Adipocyte (in vitro differentiated cells): ENCODE results near the gene TNXB.

ENCODE experiments used
- DNase-seq: peaks from one replicate; pipeline ENCODE4 v3.0.0-alpha.2; 2015; ENCODE audit warnings: low read depth
- H3K27me3 ChIP-seq: replicated peaks from 2 replicates; pipeline ENCODE4 v1.7.0; 2013; ENCODE audit warnings: mild to moderate bottlenecking, low read length, moderate library complexity; ENCODE audit not compliant: control insufficient read depth, insufficient read depth
- H3K36me3 ChIP-seq: 2 replicates; pipeline ENCODE4 v1.7.0; 2013; ENCODE audit warnings: low read length, mild to moderate bottlenecking, moderate library complexity; ENCODE audit not compliant: control insufficient read depth, insufficient read depth, severe bottlenecking
- H3K4me1 ChIP-seq: 2 replicates; pipeline ENCODE4 v1.7.0; 2013; ENCODE audit warnings: mild to moderate bottlenecking, low read length, moderate library complexity; ENCODE audit not compliant: control insufficient read depth, insufficient read depth
- H3K4me3 ChIP-seq: 2 replicates; pipeline ENCODE4 v1.7.0; 2013; ENCODE audit warnings: mild to moderate bottlenecking, low read length, moderate library complexity
- H3K9ac ChIP-seq: 2 replicates; pipeline ENCODE4 v1.7.0; 2013; ENCODE audit warnings: mild to moderate bottlenecking, low read length, moderate library complexity
- H3K9me3 ChIP-seq: 2 replicates; pipeline ENCODE4 v1.7.0; 2013; ENCODE audit warnings: mild to moderate bottlenecking, low read length, moderate library complexity; ENCODE audit not compliant: control insufficient read depth

The TNXB gene

GRCh38 chr6:32109114-32109764 lies at the start of gene TNXB:
Gene TNXB, minus strand, starts transcription at chr6:32109338. Its CDS starts 11,140 bp downstream, at chr6:32098198.
- Histone ChIP-seq H3K36me3 (no peaks in the 10 kb centered on the region), H3K4me3 (peak within 1 kb of the TSS; percentile 77), H3K27me3 (no peaks in the 10 kb centered on the region), H3K9ac (peak within 1 kb of the TSS; percentile 84), H3K9me3 (no peaks in the 10 kb centered on the region), H3K4me1 (peaks cover 72% of the 10 kb centered on the region)
- DNase-seq: no peak

GRCh38 chr6:32158052-32158451 lies 48.9 kb upstream of the TNXB start:
- peaks cover 21% of the 10 kb centered on the region for H3K36me3 ChIP-seq
- no peak overlapping the region for H3K9ac ChIP-seq
- DNase-seq: no peak
- no peaks in the 10 kb centered on the region for H3K27me3 ChIP-seq
- H3K4me1 ChIP-seq: peaks cover 17% of the 10 kb centered on the region
- H3K9me3 ChIP-seq: no peaks in the 10 kb centered on the region
- H3K4me3 ChIP-seq: no peak overlapping the region

- Histone ChIP-seq H3K9me3 (no peaks in the 10 kb centered on the region), H3K36me3 (peaks cover 21% of the 10 kb centered on the region), H3K9ac (no peak overlapping the region), H3K4me3 (no peak overlapping the region), H3K27me3 (no peaks in the 10 kb centered on the region), H3K4me1 (peaks cover 28% of the 10 kb centered on the region)
- no peak for DNase-seq
Observed at GRCh38 chr6:32156891-32157290, 47.8 kb upstream of the TNXB start.

GRCh38 chr6:32154514-32155161 lies 45.5 kb upstream of the TNXB start:
- peak overlapping the region; percentile 88 for H3K9ac ChIP-seq
- peak; percentile 82 for DNase-seq
- peak overlapping the region; percentile 90 for H3K4me3 ChIP-seq
- H3K36me3 ChIP-seq: peaks cover 21% of the 10 kb centered on the region
- H3K4me1 ChIP-seq: peaks cover 28% of the 10 kb centered on the region
- H3K9me3 ChIP-seq: no peaks in the 10 kb centered on the region
- H3K27me3 ChIP-seq: peaks cover 6% of the 10 kb centered on the region

- Histone ChIP-seq H3K4me3 (peak within 1 kb of the TSS; percentile 90), H3K27me3 (peaks cover 6% of the 10 kb centered on the region), H3K9ac (peak within 1 kb of the TSS; percentile 88), H3K4me1 (peaks cover 28% of the 10 kb centered on the region), H3K9me3 (no peaks in the 10 kb centered on the region), H3K36me3 (peaks cover 20% of the 10 kb centered on the region)
- DNase-seq: peak; percentile 96
Observed at GRCh38 chr6:32153564-32154513, 44.7 kb upstream of the TNXB start, which contains the start of gene PPT2. Gene PPT2, plus strand, starts transcription at chr6:32154141. Its CDS starts 454 bp downstream, at chr6:32154595.

- Histone ChIP-seq H3K9ac (peak overlapping the region; percentile 88), H3K9me3 (no peaks in the 10 kb centered on the region), H3K4me1 (peaks cover 28% of the 10 kb centered on the region), H3K36me3 (peaks cover 11% of the 10 kb centered on the region), H3K4me3 (peak overlapping the region; percentile 90), H3K27me3 (peaks cover 6% of the 10 kb centered on the region)
- DNase-seq: peak; percentile 76
Observed at GRCh38 chr6:32152769-32153563, 43.8 kb upstream of the TNXB start.

- Histone ChIP-seq H3K9me3 (no peaks in the 10 kb centered on the region), H3K9ac (peak within 1 kb of the TSS; percentile 88), H3K4me3 (peak within 1 kb of the TSS; percentile 90), H3K36me3 (peaks cover 2% of the 10 kb centered on the region), H3K4me1 (peaks cover 28% of the 10 kb centered on the region), H3K27me3 (peaks cover 6% of the 10 kb centered on the region)
- DNase-seq: peak; percentile 44
Observed at GRCh38 chr6:32151863-32152768, 43.0 kb upstream of the TNXB start, which contains the start of gene PRRT1. Gene PRRT1, minus strand, starts transcription at chr6:32151939. Its CDS starts 112 bp downstream, at chr6:32151827.

GRCh38 chr6:32151181-32151862 lies 42.2 kb upstream of the TNXB start:
- Histone ChIP-seq H3K4me1 (peaks cover 28% of the 10 kb centered on the region), H3K36me3 (no peaks in the 10 kb centered on the region), H3K4me3 (no peak overlapping the region), H3K9me3 (no peaks in the 10 kb centered on the region), H3K9ac (no peak overlapping the region), H3K27me3 (peaks cover 6% of the 10 kb centered on the region)
- DNase-seq: no peak

- H3K4me1 ChIP-seq: peaks cover 23% of the 10 kb centered on the region
- no peaks in the 10 kb centered on the region for H3K9me3 ChIP-seq
- no peak overlapping the region for H3K9ac ChIP-seq
- no peak overlapping the region for H3K4me3 ChIP-seq
- peaks cover 6% of the 10 kb centered on the region for H3K27me3 ChIP-seq
- no peaks in the 10 kb centered on the region for H3K36me3 ChIP-seq
- no peak for DNase-seq
Observed at GRCh38 chr6:32149932-32150870, 41.1 kb upstream of the TNXB start.
